SK-N-SH treated with all-trans-retinoic acid at 6 μM for 48 hours (cell line): ENCODE results near the gene SOX5.

ENCODE experiments used
- ATAC-seq: fragments of 200-7000 bp; cut with Tn5 transposase; 3 replicates; pipeline ENCODE4 v1.9.1; 2020; ENCODE audit warnings: mild to moderate bottlenecking, moderate library complexity
- ARNTL ChIP-seq: fragments of 450-650 bp; formaldehyde crosslinking; IDR thresholded peaks from 2 replicates; pipeline ENCODE4 v1.5.0; 2020; ENCODE audit warnings: low read depth, mild to moderate bottlenecking, moderate library complexity, borderline replicate concordance
- BACH2 ChIP-seq: fragments of 250-450 bp; sonication (Bioruptor Pico); IDR thresholded peaks from 2 replicates; pipeline ENCODE4 v1.9.0; 2021; ENCODE audit warnings: mild to moderate bottlenecking, borderline replicate concordance
- CSDC2 ChIP-seq: fragments of 250-450 bp; sonication (Bioruptor Pico); IDR thresholded peaks from 2 replicates; pipeline ENCODE4 v1.5.0; 2020; ENCODE audit warnings: mild to moderate bottlenecking, moderate library complexity
- CSRNP3 ChIP-seq: fragments of 250-450 bp; sonication (Bioruptor Pico); IDR thresholded peaks from 2 replicates; pipeline ENCODE4 v1.5.1; 2021; ENCODE audit warnings: mild to moderate bottlenecking, moderate library complexity
- ESRRG ChIP-seq: fragments of 250-450 bp; sonication (Bioruptor Pico); IDR thresholded peaks from 2 replicates; pipeline ENCODE4 v1.6.1; 2021; ENCODE audit warnings: mild to moderate bottlenecking
- GLIS3 ChIP-seq: fragments of 250-450 bp; sonication (Bioruptor Pico); IDR thresholded peaks from 2 replicates; pipeline ENCODE4 v1.5.0; 2020; ENCODE audit warnings: mild to moderate bottlenecking, moderate library complexity
- ISL1 ChIP-seq: fragments of 250-450 bp; sonication (Bioruptor Pico); IDR thresholded peaks from 2 replicates; pipeline ENCODE4 v2.1.2; 2022; ENCODE audit warnings: mild to moderate bottlenecking, moderate library complexity
- OSR1 ChIP-seq: fragments of 250-450 bp; sonication (Bioruptor Pico); IDR thresholded peaks from 2 replicates; pipeline ENCODE4 v1.8.0; 2022; ENCODE audit warnings: moderate library complexity, mild to moderate bottlenecking, inconsistent platforms
- PPARA ChIP-seq: fragments of 250-450 bp; sonication (Bioruptor Pico); IDR thresholded peaks from 2 replicates; pipeline ENCODE4 v1.5.0; 2020; ENCODE audit warnings: mild to moderate bottlenecking, borderline replicate concordance
- RARB ChIP-seq: fragments of 250-450 bp; sonication (Bioruptor Pico); IDR thresholded peaks from 2 replicates; pipeline ENCODE4 v1.8.0; 2021; ENCODE audit warnings: mild to moderate bottlenecking, moderate library complexity
- SNAI2 ChIP-seq: fragments of 250-450 bp; sonication (Bioruptor Pico); IDR thresholded peaks from 2 replicates; pipeline ENCODE4 v1.5.0; 2020; ENCODE audit warnings: mild to moderate bottlenecking, moderate library complexity
- TCF4 ChIP-seq: fragments of 250-450 bp; sonication (Bioruptor Pico); IDR thresholded peaks from 2 replicates; pipeline ENCODE4 v1.8.0; 2021; ENCODE audit warnings: mild to moderate bottlenecking, moderate library complexity, borderline replicate concordance
- TOX ChIP-seq: fragments of 250-450 bp; sonication (Bioruptor Pico); IDR thresholded peaks from 2 replicates; pipeline ENCODE4 v1.8.0; 2021; ENCODE audit warnings: mild to moderate bottlenecking, moderate library complexity, borderline replicate concordance
- ZC3H10 ChIP-seq: fragments of 250-450 bp; sonication (Bioruptor Pico); IDR thresholded peaks from 2 replicates; pipeline ENCODE4 v1.5.1; 2021; ENCODE audit warnings: mild to moderate bottlenecking, moderate library complexity
- ZFP3 ChIP-seq: fragments of 250-450 bp; sonication (Bioruptor Pico); IDR thresholded peaks from 2 replicates; pipeline ENCODE4 v1.5.0; 2020; ENCODE audit warnings: mild to moderate bottlenecking, moderate library complexity
- ZFP30 ChIP-seq: fragments of 450-650 bp; formaldehyde crosslinking; IDR thresholded peaks from 2 replicates; pipeline ENCODE4 v1.5.0; 2022; ENCODE audit warnings: mild to moderate bottlenecking, moderate library complexity
- ZNF565 ChIP-seq: fragments of 450-650 bp; formaldehyde crosslinking; conservative IDR thresholded peaks from 2 replicates; pipeline ENCODE4 v1.5.0; 2020; ENCODE audit warnings: low read depth, mild to moderate bottlenecking, moderate library complexity
- ZNF70 ChIP-seq: fragments of 450-650 bp; formaldehyde crosslinking; IDR thresholded peaks from 2 replicates; pipeline ENCODE4 v1.5.0; 2020; ENCODE audit warnings: mild to moderate bottlenecking, moderate library complexity
- ZNF8 ChIP-seq: fragments of 450-650 bp; formaldehyde crosslinking; IDR thresholded peaks from 2 replicates; pipeline ENCODE4 v1.5.0; 2020; ENCODE audit warnings: mild to moderate bottlenecking, moderate library complexity
- TF ChIP-seq, protein P1 (sequence below): fragments of 250-450 bp; sonication (Bioruptor Pico); IDR thresholded peaks from 2 replicates; pipeline ENCODE4 v1.8.0; 2020; ENCODE audit warnings: mild to moderate bottlenecking, moderate library complexity, borderline replicate concordance
- TF ChIP-seq, protein P2 (sequence below): fragments of 250-450 bp; sonication (Bioruptor Pico); IDR thresholded peaks from 2 replicates; pipeline ENCODE4 v1.5.0; 2020; ENCODE audit warnings: mild to moderate bottlenecking, moderate library complexity
- TF ChIP-seq, protein P3 (sequence below): fragments of 250-450 bp; sonication (Bioruptor Pico); IDR thresholded peaks from 2 replicates; pipeline ENCODE4 v1.8.0; 2021; ENCODE audit warnings: low read depth, mild to moderate bottlenecking, moderate library complexity, borderline replicate concordance

Gene SOX5

DNA sequence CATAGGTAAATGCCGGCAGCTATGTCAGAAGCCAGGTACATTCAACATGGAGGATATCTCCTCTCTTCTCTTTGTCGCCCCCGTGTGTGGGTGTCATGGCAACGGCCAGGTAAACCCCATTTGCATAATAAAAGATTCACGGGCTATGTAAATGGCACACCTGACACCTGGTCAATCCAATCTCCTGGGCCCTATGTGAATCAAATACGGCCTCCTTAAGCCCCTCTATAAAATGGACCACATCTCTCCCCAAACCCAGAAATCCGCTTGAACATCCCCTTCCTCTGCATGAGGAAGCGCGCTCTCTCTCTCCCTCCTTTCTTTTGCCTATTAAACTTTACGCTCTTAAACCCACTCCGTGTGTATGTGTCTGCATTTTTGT lies 363.7 kb downstream of the SOX5 start:
- ATAC-seq = no peak
- no peak for TF ChIP-seq OSR1 (CRISPR knock-in tag)
- TF ChIP-seq ZNF70 (CRISPR knock-in tag) = no peak
- TF ChIP-seq RARB (CRISPR knock-in tag) = no peak
- TF ChIP-seq SNAI2 = no peak
- TF ChIP-seq ARNTL (CRISPR knock-in tag) = no peak
- no peak for TF ChIP-seq ESRRG
- no peak for TF ChIP-seq ZNF565 (CRISPR knock-in tag)
- no peak for TF ChIP-seq GLIS3 (CRISPR knock-in tag)

- TF ChIP-seq CSDC2 (CRISPR knock-in tag) = no peak
- TF ChIP-seq, protein P1, sequence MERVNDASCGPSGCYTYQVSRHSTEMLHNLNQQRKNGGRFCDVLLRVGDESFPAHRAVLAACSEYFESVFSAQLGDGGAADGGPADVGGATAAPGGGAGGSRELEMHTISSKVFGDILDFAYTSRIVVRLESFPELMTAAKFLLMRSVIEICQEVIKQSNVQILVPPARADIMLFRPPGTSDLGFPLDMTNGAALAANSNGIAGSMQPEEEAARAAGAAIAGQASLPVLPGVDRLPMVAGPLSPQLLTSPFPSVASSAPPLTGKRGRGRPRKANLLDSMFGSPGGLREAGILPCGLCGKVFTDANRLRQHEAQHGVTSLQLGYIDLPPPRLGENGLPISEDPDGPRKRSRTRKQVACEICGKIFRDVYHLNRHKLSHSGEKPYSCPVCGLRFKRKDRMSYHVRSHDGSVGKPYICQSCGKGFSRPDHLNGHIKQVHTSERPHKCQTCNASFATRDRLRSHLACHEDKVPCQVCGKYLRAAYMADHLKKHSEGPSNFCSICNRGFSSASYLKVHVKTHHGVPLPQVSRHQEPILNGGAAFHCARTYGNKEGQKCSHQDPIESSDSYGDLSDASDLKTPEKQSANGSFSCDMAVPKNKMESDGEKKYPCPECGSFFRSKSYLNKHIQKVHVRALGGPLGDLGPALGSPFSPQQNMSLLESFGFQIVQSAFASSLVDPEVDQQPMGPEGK (CRISPR knock-in tag) = no peak
- TF ChIP-seq RARB (CRISPR knock-in tag) = no peak
- TF ChIP-seq CSRNP3 (CRISPR knock-in tag) = no peak
- no peak for TF ChIP-seq ZFP3 (CRISPR knock-in tag)
- no peak for TF ChIP-seq ZFP30
- TF ChIP-seq ARNTL (CRISPR knock-in tag) = no peak
- TF ChIP-seq ISL1 (CRISPR knock-in tag) = no peak
- TF ChIP-seq TCF4 (CRISPR knock-in tag) = no peak
- TF ChIP-seq, protein P2, sequence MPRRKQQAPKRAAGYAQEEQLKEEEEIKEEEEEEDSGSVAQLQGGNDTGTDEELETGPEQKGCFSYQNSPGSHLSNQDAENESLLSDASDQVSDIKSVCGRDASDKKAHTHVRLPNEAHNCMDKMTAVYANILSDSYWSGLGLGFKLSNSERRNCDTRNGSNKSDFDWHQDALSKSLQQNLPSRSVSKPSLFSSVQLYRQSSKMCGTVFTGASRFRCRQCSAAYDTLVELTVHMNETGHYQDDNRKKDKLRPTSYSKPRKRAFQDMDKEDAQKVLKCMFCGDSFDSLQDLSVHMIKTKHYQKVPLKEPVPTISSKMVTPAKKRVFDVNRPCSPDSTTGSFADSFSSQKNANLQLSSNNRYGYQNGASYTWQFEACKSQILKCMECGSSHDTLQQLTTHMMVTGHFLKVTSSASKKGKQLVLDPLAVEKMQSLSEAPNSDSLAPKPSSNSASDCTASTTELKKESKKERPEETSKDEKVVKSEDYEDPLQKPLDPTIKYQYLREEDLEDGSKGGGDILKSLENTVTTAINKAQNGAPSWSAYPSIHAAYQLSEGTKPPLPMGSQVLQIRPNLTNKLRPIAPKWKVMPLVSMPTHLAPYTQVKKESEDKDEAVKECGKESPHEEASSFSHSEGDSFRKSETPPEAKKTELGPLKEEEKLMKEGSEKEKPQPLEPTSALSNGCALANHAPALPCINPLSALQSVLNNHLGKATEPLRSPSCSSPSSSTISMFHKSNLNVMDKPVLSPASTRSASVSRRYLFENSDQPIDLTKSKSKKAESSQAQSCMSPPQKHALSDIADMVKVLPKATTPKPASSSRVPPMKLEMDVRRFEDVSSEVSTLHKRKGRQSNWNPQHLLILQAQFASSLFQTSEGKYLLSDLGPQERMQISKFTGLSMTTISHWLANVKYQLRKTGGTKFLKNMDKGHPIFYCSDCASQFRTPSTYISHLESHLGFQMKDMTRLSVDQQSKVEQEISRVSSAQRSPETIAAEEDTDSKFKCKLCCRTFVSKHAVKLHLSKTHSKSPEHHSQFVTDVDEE (CRISPR knock-in tag) = no peak
- no peak for TF ChIP-seq ZNF70 (CRISPR knock-in tag)
- no peak for TF ChIP-seq GLIS3 (CRISPR knock-in tag)
- TF ChIP-seq OSR1 (CRISPR knock-in tag) = no peak
- ATAC-seq = no peak
Observed at GRCh38 chr12:23585156-23585781, 364.2 kb downstream of the SOX5 start.

GRCh38 chr12:23581913-23582312 lies 367.6 kb downstream of the SOX5 start:
- ATAC-seq = no peak
- TF ChIP-seq ZC3H10 (CRISPR knock-in tag) = no peak
- TF ChIP-seq ISL1 (CRISPR knock-in tag) = no peak
- no peak for TF ChIP-seq PPARA (CRISPR knock-in tag)
- TF ChIP-seq, protein P2 (CRISPR knock-in tag) = no peak
- TF ChIP-seq RARB (CRISPR knock-in tag) = no peak
- TF ChIP-seq, protein P1 (CRISPR knock-in tag) = no peak
- TF ChIP-seq BACH2 (CRISPR knock-in tag) = no peak
- TF ChIP-seq TOX (CRISPR knock-in tag) = no peak
- TF ChIP-seq TCF4 (CRISPR knock-in tag) = no peak
- TF ChIP-seq ZFP3 (CRISPR knock-in tag) = no peak
- TF ChIP-seq, protein P3, sequence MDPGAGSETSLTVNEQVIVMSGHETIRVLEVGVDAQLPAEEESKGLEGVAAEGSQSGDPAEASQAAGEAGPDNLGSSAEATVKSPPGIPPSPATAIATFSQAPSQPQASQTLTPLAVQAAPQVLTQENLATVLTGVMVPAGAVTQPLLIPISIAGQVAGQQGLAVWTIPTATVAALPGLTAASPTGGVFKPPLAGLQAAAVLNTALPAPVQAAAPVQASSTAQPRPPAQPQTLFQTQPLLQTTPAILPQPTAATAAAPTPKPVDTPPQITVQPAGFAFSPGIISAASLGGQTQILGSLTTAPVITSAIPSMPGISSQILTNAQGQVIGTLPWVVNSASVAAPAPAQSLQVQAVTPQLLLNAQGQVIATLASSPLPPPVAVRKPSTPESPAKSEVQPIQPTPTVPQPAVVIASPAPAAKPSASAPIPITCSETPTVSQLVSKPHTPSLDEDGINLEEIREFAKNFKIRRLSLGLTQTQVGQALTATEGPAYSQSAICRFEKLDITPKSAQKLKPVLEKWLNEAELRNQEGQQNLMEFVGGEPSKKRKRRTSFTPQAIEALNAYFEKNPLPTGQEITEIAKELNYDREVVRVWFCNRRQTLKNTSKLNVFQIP (CRISPR knock-in tag) = no peak
- TF ChIP-seq CSRNP3 (CRISPR knock-in tag) = no peak
- no peak for TF ChIP-seq ARNTL (CRISPR knock-in tag)
- TF ChIP-seq ZNF8 = no peak
- TF ChIP-seq CSDC2 (CRISPR knock-in tag) = no peak
- TF ChIP-seq ZNF70 (CRISPR knock-in tag) = no peak
- TF ChIP-seq ESRRG = no peak
- TF ChIP-seq ZFP30 = no peak
